Activated CD8-positive, alpha-beta memory T cell treated with anti-CD3 and anti-CD28 coated beads, Interleukin-2, amount 50 U/mL, for 4 hours (primary cell): ENCODE results near the gene GOLGA5.
"Not testable (repeated sequence)": the region's sequence is repeated elsewhere in the genome, so short reads cannot be mapped to it uniquely, and the experiment has no call there.

Experiments used
- DNase-seq: peaks from one replicate; pipeline ENCODE4 v3.0.0-alpha.2; 2020

GOLGA5 gene

GRCh38 chr14:92793709-92794546 lies at the start of gene GOLGA5:
Gene GOLGA5, plus strand, starts transcription at chr14:92794305. Its CDS starts 3,133 bp downstream, at chr14:92797438.
- peak; percentile 99 for DNase-seq

DNA sequence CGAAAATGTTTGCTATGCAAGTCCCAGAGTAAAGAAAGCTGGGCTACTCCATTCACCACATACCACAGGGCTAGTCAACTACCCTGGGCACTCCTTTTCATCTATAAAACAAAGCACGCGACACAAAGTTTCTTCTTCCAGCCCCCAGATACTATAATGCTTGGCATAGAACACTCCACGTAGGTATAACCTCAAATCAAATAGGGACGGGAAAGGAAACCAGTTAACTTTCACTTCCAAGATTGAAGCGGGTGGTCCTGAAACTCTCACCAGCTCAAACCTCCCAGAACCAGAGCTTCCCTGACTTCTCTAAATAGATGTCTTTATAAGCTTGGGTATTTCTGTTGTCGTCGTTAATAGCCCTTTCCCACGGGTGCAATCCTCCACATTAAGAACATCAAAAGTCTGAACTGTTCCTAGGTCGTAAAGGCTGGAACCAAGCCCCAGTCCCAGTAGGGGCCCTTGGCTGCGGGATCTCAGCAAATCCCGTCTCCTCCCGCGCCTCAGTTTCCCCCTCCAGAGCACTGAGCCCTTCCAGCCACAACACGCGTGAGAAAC lies 46.3 kb upstream of the GOLGA5 start:
- DNase-seq = no peak

- peak; percentile 82 for DNase-seq
Observed at GRCh38 chr14:92748259-92749016, 45.7 kb upstream of the GOLGA5 start, which contains the start of gene LGMN. Gene LGMN, minus strand, starts transcription at chr14:92748627. Its CDS starts 15,841 bp downstream, at chr14:92732786.

- DNase-seq = peak; percentile 41
Observed at GRCh38 chr14:92750222-92750728, 43.8 kb upstream of the GOLGA5 start.

GRCh38 chr14:92750994-92751400 lies 43.1 kb upstream of the GOLGA5 start:
- DNase-seq = no peak

DNA sequence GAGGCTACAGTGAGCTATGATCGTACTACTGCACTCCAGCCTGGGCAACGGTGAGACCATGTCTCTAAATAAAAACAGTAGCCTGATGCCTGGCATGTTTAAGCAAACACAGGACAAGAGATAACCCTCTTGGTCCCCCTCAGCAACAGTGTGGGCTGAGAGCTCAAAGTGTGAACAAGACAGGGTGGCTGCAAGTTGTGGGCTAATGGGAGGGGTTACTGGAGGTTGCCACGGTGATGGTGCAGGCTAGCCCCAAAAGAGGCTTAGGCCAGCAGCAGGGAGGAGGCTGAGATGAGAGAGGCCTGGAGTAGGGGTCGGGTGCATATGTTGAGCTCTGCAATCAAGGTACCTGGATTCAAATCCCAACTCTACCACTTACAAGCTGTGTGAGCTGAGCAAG lies 42.3 kb upstream of the GOLGA5 start:
- DNase-seq = no peak

DNA sequence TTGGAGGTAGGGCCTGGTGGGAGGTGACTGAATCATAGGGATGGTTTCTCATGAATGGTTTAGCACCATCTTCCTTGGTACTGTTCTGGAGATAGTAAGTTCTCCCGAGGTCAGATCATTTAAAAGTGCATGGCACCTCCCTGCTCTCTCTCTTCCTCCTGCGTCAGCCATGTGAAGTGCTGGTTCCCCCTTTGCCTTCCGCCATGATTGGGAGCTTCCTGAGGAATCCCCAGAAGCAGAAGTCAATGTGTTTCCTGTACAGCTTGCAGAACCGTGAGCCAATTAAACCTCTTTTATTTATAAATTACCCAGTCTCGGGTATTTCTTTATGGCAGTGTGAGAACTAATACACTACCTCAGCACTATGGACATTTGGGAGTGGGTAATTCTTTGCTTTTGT lies 40.9 kb upstream of the GOLGA5 start:
- no peak for DNase-seq

DNA sequence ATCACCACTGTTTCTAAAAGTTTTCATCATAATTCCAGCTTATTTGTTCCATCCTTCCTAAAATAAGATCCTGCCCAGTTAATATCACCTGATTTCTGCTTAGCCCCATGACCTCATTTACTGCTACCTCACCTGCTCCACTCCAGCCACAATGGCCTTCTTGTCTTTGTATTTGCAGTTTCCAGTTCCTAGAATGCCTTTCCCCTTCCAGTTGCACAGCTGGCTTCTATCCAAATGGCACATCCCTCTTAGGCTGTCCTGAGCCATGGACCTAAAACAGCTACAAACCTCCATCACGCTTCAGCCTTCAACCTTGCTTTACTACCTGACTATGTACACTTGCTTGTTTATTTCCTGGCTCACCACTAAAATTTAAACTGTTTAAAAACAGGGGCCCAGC lies 39.1 kb upstream of the GOLGA5 start:
- no peak for DNase-seq

- DNase-seq = no peak
Observed at GRCh38 chr14:92755495-92755894, 38.6 kb upstream of the GOLGA5 start.

DNA sequence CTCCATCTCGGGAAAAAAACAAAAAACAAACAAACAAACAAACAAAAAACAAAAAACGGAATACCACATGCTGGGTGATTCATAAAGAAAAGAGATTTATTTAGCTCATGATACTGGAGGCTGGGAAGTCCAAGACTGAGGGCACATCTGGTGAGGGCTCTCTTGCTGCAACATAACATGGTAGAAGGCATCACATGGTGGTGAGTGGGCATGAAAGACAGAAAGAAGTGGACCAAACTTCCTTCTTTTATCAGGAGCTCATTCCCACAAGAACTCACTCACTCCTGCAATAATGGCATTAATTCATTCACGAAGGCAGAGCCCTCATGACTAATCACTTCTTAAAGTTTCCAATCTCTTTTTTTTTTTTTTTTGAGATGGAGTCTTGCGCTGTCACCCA lies 37.7 kb upstream of the GOLGA5 start:
- DNase-seq = no peak

DNA sequence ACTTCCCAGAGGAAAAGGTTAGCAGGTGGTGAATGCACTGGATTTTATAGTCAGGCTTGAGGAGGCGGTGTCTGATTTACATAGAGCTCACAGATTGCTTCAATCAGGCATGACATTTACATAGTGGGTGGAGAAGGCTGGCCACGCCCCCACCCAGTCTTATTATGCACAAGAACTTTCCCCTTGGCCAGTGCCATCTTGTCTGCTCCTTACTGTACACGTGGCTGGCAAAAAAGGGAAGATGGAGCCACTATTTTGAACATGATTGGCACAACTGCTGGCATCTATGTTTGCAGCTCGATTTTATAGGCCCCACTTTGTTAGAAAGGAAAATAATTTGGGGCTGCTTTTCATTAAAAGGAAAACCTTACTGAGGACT lies 34.8 kb upstream of the GOLGA5 start:
- no peak for DNase-seq

DNA sequence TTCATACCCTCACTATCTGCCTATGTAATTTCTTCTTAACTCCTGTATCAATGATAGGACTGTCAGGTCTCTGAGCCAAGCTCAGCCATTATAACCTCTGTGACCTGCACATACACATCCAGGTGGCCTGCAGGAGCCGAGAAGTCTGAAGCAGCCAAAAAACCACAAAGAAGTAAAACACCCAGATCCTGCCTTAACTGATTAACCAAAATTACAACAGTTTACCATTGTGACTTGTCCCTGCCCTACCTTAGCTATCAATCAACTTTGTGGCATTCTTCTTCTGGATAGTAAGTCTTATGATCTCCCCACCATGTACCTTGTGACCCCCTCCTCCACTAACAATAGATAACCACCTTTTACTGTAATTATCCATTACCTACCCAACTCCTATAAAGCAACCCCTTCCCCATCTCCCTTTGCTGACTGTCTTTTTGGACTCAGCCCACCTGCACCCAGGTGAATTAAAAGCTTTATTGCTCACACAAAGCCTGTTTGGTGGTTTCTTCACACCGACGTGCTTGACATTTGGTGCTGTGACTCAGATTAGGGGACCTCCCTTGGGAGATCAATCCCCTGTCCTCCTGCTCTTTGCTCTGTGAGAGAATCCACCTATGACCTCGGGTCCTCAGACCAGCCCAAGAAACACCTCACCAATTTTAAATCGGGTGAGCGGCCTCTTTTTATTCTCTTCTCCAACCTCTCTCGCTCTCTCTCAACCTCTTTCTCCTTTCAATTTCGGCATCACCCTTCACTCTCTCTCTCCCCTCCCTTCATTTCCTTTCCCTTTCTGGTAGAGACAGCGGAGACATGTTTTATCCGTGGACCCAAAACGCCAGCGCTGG lies 34.2 kb upstream of the GOLGA5 start:
- no peak for DNase-seq

- DNase-seq = no peak
Observed at GRCh38 chr14:92760524-92760805, 33.6 kb upstream of the GOLGA5 start.

DNA sequence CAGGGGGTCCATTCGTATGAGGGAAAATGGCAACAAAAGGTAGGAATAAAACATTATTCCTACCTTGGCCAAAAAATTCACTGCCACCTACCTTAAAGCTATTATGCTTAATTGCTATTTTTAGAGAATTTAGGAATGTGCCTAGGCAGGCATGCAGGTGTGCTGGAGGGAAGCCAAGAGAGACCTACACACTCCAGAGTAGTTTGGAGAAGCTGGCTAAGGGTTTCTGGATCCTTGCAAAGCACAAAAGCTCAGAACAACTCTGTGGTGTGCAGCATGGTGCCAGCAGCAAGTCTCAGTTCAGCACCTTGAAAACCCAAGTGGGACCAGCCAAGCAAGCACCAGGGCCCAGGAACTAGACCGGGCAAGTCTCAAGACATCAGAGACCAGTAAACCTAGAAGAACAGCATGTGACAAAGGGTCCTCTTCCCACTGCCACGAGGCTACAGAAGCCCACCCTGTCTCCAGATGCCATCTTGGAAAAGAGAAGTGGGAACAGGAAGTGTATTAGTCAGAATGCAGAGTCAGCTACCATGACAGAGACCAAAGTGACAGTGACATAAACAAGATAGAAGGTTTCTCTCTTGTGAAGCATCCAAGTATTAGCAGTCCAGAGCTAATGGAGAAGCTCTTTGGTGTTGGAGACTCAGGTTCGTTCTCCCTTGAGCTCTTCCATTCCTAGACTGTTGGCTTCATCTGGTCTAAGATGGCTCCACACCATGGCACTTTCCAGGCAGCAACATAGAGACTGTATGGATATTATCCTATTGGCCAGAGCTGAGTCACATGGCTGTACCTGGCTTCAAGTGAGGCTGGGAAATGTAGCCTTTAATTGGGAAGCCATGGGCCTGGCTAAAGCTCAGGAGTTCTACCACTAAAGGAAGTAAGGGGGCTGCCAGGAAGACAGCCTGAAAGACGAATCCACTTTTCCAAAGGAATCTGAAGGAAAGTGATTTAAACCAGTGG lies 30.2 kb upstream of the GOLGA5 start:
- not testable (repeated sequence) for DNase-seq

- DNase-seq = not testable (repeated sequence)
Observed at GRCh38 chr14:92768236-92768635, 25.9 kb upstream of the GOLGA5 start.

DNA sequence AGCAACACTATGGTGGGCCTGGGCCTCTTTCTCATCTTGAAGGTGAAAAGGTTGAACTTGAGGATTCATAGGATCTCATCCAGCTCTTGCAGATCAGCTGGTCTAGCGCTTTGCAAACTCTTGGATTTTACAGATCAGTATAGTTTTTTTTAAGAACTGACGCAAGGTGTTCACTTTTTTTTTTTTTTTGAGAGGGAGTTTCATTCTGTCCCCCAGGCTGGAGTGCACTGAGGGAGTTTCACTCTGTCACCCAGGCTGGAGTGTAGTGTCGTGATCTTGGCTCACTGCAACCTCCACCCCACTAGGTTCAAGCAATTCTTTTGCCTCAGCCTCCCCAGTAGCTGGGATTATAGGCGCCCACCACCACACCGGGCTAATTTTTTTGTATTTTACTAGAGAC lies 25.3 kb upstream of the GOLGA5 start:
- no peak for DNase-seq

- no peak for DNase-seq
Observed at GRCh38 chr14:92770484-92770883, 23.6 kb upstream of the GOLGA5 start.

GRCh38 chr14:92774572-92774971 lies 19.5 kb upstream of the GOLGA5 start:
- no peak for DNase-seq

GRCh38 chr14:92775292-92775691 lies 18.8 kb upstream of the GOLGA5 start:
- not testable (repeated sequence) for DNase-seq

DNA sequence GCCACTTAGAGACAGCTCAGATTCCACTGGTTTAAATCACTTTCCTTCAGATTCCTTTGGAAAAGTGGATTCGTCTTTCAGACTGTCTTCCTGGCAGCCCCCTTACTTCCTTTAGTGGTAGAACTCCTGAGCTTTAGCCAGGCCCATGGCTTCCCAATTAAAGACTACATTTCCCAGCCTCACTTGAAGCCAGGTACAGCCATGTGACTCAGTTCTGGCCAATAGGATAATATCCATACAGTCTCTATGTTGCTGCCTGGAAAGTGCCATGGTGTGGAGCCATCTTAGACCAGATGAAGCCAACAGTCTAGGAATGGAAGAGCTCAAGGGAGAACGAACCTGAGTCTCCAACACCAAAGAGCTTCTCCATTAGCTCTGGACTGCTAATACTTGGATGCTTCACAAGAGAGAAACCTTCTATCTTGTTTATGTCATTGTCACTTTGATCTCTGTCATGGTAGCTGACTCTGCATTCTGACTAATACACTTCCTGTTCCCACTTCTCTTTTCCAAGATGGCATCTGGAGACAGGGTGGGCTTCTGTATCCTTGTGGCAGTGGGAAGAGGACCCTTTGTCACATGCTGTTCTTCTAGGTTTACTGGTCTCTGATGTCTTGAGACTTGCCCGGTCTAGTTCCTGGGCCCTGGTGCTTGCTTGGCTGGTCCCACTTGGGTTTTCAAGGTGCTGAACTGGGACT lies 15.1 kb upstream of the GOLGA5 start:
- DNase-seq = not testable (repeated sequence)
